Prostate gland (tissue), 2 donors: Measurements from ENCODE around the gene B3GNT9.

Source experiments
- POLR2A ChIP-seq: fragments of 450-650 bp; IDR thresholded peaks from one replicate; pipeline ENCODE4 v1.6.1; 2016; ENCODE audit warnings: antibody characterized with exemption, mild to moderate bottlenecking
- POLR2AphosphoS5 ChIP-seq: sonication (generic); formaldehyde crosslinking; IDR thresholded peaks from one replicate; pipeline ENCODE4 v1.6.1; 2017; ENCODE audit warnings: antibody characterized with exemption
- TF ChIP-seq, protein P1 (sequence below), 4 experiments: fragments of 200-600 bp in 2 of 4; fragments of 450-650 bp in 2 of 4; sonication (generic) in 2 of 4; IDR thresholded peaks; 1 replicate in 3 of 4; 2 replicates in 1 of 4; pipeline ENCODE4 v1.5.1; 2016 to 2019; ENCODE audit warnings: antibody characterized with exemption in 4 of 4, mild to moderate bottlenecking in 2 of 4, moderate library complexity in 2 of 4

GRCh38 chr16:67150833-67151396 lies at the start of gene B3GNT9:
- TF ChIP-seq, protein P1, sequence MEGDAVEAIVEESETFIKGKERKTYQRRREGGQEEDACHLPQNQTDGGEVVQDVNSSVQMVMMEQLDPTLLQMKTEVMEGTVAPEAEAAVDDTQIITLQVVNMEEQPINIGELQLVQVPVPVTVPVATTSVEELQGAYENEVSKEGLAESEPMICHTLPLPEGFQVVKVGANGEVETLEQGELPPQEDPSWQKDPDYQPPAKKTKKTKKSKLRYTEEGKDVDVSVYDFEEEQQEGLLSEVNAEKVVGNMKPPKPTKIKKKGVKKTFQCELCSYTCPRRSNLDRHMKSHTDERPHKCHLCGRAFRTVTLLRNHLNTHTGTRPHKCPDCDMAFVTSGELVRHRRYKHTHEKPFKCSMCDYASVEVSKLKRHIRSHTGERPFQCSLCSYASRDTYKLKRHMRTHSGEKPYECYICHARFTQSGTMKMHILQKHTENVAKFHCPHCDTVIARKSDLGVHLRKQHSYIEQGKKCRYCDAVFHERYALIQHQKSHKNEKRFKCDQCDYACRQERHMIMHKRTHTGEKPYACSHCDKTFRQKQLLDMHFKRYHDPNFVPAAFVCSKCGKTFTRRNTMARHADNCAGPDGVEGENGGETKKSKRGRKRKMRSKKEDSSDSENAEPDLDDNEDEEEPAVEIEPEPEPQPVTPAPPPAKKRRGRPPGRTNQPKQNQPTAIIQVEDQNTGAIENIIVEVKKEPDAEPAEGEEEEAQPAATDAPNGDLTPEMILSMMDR (IDR thresholded peaks at IDR 0.05): no peak
- TF ChIP-seq POLR2A (no peak), POLR2AphosphoS5 (peak; percentile 56)
